EH (cell line): ENCODE data around the gene HDAC4.
A peak's percentile ranks its signal among the peaks of the same experiment; 100 is the strongest.

Experiments
- DNase-seq: peaks from one replicate; pipeline ENCODE4 v3.0.0-alpha.2; 2015; ENCODE audit warnings: low read depth

HDAC4 gene

DNA sequence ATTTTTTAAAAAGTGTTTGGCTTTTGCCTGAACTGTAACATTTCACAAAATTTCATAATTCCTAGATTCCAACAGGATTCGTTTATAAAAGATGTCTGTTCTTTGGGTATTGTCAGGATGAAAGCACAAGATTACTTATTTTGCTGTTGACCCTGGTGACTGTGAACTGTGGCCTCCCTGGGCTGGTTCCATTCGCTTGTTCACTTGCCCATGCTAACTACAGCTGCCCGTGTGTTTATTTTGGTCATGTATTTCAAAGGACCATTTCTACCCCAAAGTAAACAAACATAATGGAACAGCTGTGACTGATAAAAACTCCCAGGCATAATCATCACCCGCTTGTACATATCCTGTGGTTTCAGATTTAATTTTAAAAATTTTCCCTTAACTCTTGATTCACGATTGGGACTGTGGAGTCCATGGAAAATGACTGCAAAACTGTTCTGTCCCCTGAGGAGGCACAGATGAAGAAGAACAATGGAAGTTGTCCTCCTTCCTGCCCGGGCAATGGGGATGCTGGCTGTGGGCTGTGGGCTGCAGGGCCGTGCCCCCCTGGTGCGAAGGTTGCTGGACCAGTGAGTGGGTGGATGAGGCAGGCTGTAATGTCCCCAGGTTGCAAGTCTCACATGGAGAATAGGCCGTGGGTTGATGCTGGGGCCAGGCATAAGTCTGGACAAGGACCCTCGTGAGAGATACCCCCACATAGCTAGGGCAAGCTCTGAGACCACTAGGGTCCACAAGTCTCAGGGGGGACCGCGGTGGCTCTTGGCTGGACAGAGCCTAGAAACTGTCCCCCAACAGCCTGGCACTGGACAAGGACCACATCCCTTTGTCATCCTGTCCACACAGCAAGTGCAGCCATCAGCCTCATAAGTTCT is 28.9 kb upstream of the HDAC4 start:
- peak; percentile 17 for DNase-seq

DNA sequence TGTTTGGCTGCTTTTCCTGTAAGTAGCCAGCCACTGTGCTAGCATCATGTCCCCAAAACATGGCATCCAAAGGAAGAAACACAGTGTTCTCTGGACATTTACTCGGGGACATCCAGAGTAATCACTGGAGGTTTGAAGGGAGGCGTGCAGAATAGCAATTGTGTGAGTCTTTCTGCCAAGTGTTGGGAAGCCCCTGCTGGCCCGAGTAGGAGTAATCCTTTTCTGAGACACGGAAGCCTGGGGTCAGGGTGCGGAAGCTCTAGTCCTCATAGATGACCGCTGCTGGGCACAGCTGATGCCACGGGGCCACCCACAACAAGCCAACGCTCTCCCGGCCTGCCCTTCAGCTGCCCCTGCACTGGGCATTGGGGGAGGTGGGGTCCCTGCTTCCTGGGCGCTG is 24.8 kb upstream of the HDAC4 start:
- no peak for DNase-seq

DNA sequence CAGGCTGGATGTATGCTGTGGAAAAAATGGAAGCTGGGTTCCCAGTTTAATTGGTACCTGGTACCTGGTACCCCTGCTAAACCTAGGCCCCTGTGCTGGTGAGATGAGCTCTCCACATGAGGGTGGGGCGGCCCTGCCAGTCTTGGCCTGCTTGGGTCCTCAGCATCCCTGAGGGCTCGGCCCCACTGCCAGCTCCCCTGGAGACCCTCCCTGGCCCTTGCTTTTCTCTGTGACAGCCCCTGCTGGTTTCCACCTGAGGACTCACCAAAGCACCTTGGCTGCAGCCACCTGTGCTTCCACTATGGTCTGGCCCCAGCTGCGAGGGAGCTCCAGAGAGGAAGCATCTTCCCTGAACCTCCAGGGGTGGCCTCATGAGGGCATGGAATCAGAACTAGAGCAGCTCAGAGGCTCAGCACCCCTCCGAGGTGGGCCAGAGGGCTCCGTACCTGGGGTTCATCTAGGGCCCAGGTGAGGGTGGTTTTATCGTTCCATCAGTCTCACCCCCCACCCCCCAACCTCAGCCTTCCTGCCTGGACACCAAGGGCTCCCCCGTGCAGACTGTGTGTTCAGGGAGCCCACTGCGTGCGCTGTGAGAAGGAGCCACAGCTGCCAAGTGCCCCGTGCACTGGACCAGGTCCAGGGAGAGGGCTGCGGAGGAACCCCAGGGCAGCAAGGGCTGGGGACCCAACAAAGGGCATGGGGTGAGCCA is 23.7 kb upstream of the HDAC4 start:
- DNase-seq, result no peak

DNA sequence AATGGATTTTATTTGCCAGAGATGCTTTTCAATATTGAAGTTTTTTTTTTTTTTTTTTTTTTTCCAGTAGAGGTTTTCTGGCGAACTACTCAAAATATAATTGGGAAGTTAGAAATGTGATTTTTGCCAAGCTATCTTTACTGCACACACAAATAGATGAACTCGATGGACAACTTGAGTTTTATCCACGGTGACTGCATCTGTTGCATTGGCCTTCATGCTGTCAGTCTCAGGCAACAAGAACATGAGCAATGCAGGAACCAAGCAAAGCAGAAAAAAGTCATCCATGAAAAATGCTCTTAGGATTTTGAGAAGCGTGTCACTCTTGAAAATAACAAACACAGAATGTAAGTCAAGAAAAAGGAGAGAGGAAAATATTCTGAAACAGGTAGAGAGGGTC is 22.7 kb upstream of the HDAC4 start:
- DNase-seq, result no peak

DNA sequence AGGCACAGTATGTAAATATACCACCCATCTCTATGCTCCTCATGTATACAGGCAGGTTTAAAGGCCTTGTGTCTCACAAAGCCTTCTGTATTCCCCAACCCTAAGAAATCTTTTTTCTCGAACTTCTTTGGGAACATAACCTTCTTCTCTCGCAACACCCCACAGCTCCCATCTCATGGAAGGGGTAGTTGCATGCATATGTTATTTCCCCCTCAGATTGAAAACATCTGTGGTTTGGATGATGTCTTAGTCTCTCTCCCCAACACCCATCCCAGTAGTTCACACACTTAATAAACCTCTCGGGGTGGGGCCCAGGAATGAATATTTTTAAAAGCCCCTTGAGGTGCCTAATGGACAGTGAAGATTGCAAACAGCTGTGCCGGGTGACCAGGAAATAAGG is 21.0 kb upstream of the HDAC4 start:
- no peak for DNase-seq

DNA sequence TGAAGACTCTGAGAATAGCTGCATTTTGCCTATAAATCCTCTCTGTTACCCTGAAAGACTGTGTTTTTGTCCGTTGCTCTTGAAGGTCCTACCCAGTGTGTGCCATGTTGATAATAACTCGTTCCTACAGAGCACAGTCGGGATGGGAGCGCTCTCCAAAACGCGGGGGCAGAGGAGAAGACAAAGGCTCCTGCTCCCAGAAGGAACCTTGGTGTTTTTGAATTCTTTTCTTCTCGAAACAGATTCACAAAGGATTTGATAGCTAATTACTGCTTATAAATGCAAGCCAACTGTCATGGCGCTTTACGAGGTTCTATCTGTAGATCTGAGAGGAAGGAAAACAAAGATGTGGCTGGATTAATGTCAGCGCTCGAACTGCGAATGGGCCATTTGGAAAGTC is 19.3 kb upstream of the HDAC4 start:
- DNase-seq, result no peak

DNA sequence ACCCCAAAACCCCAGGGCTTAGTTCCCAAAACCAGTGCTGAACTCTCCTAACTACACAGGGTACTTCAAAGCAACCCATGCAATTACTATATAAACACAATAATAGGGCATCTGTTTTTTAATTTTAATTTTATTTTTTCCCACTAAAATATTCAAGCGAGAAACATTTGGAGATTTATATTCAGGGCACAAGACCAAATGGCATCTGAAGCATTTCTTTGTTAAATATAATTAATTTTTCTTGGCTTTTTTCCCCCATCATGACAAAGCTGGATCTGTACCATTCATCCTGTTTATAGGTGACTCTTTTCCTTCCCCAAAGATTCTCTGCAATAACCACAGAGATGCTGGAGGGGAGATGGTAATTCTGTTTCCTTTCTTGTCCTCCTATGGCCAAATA is 18.1 kb upstream of the HDAC4 start:
- DNase-seq, result no peak

DNA sequence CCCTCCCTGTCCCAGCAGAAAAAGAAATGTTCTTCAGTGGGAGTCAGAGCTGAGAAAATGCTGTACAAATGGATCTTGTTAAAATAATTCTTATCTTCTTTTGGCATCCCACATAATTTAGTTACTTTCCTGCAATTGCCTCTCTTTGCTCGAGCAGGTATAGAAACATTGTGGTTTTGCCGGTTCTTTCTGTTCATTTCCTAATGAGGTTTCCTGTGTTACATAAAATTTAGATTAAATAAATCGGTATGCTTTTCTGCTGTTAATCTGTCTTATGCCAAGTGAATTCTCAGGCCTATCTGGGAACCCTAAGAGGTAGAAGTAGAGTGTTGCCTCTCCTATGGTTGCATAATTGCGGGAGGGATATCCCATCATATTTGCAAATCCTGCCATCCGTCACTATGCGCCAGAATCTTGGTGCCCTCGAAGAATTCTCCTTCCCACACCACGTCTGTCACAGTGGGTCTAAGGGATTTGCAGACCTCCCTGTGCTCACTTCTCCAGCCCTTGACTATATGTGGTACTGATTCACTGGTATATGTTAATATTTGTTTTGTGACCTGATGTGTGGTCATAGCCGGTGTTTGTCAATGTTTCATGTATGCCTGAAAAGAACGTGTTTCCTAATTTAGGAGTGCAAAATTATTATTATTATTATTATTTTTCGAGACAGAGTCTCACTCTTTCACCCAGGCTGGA is 12.2 kb upstream of the HDAC4 start:
- DNase-seq, result no peak

DNA sequence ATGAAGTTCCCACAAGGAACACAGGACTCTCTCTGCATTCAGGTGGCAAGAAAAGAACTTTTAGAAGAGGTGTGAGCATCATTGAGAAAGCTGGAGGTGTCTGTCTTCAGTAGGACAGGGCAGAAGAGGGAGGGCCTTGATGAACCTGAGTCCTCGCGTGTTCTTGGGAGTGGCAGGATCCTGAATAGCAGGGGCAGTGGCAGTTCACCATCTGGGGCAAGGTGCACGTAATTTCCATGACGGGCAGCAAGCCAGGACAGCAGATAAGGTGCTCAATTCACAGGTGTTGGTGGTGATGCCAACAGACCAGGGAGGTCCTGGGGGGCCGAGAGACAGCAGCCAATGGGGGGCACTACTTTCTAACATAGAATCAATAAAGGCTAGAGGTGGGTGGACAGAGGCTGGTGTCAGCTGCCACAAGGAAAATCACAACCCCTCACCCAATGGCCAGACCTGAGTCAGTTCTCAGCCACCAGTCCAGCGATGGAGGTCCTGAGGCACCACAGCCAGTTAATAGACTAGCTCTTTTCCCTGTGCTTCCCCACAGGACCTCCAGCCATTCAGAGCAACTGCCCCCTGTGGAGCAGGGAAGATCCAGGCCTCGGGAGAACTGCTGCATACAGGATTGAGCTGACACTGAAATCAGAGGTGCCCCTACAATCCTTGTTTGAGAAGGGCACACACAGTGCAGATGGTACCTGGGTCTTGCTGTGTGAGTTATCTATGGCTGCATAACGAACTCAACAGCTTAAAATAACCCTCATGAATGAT is 10.9 kb upstream of the HDAC4 start:
- DNase-seq, result no peak

DNA sequence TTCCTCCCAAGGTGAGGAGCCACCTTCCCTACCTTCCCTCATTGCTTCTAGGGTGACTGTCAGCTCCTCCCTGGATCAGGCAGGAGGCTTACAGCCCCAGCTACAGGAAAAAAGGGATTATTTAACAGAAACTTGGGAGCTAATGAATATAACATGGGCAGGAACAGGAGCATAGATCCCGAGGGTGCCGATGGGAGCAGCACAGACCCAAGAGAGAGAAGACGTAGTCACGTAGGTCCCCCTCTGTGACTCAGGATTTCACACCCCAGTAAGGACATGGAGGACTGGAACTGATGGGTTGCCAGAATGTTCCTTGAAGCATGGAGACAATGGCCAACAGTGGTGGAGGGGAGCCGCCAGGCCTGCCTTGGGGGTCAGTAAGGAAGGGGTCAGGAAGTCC is 10.3 kb upstream of the HDAC4 start:
- DNase-seq, result no peak

DNA sequence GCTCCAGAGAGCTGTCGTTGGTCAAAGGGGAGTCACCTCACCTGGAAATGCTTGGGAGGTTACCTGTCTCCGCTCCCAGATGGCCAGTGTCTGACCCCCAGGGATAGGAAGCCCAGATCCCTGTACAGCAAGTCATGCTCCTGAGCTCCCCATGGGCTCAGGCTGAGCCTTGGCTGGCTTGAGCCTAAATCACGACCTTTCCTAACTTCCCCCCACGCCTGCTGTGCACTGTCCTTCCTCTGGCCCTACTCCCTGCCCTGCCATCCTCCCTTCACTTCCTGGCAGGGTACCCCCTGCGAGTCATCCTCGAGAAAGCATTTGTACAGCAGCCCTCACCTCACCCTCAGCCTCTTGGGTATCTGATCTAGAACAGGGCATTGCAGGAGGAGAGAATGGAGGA is 9.2 kb upstream of the HDAC4 start:
- DNase-seq, result no peak

DNA sequence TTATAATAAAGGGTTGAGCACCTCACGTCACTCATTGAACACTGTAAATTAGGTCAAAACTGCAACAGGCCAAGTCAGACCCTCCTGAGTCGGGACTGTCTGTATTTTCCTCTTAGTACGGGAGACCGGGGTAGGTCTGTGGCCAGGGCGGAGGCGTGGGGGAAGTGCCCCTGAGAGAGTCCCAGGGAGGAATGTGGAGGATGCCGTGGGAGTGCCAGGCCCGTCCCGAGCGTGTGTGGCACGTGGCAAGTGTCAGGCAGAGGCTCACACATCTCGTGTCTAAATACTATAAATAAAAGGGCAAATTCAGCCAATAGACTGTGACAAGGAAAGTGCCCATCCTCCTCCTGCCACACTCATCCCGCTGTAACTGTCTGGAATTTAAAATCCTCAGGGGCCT is 6.3 kb upstream of the HDAC4 start:
- no peak for DNase-seq

DNA sequence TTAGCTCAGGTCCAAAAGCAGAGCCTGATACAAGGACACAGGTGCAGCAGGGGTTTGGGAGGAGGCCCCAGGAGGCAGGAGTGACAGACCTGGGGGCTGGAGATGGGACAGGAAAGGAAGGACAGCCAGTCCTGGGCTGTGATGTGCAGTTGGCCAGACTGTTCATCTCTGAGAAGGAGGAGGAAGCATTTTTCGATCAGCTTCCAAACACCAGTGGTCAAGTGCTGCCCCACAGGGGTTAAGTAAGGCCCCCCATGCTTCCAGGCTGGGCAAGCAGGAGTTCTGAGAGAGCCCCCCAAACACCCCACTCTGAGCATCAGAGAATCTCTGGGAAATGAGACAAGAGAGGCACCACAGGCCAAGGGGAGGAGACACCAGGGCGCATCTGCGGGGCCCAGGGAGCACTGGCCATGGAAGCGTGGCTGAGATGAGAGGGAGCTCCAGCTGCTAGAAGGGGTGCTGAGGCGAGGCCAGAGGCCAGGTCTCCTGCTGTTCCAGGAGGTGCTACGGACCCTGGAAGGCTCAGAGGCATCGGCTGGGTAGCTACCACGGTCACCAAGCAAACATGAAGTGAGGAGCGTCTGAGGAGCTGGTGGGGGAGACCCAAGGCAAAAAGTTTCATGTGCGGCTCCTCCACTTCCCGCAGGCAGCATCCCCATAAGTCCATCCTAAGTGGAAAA is 5.6 kb upstream of the HDAC4 start:
- no peak for DNase-seq

DNA sequence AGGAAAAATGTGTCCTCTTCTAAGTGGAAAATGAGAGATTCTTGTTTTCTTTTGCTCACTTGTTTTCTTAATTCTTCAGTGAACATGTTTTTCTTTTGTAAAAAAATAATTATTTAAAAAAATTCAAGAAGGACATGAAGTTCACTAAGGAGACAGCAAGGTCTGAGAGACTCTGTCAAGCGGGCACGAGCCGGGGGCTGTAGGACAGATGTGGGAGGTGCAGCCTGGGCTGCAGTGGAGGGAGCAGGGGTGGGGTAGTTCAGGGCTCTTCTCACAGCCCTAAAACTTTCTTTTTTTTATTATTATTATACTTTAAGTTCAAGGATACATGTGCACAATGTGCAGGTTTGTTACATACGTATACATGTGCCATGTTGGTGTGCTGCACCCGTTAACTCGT is 4.3 kb upstream of the HDAC4 start:
- DNase-seq, result no peak

DNA sequence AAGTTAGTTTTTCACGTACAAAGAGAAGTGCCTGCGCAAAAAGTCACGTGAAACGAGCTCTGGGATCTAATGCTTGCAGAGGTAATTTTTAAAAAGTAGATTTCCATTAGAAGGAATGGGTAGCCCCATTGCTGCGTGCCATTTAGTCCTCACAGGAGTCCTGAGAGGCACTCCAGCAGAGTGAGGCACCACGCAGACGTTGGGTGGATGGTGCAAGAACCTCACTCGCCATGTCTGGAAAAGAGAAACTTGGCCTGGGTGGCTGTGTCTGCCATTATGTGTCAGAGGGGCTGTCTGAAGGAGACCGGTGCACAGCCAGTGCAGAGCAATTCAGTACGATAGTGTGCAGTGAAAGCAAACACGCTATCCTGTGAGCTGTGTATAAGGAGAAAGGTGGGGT is 1.8 kb upstream of the HDAC4 start:
- DNase-seq, result no peak

DNA sequence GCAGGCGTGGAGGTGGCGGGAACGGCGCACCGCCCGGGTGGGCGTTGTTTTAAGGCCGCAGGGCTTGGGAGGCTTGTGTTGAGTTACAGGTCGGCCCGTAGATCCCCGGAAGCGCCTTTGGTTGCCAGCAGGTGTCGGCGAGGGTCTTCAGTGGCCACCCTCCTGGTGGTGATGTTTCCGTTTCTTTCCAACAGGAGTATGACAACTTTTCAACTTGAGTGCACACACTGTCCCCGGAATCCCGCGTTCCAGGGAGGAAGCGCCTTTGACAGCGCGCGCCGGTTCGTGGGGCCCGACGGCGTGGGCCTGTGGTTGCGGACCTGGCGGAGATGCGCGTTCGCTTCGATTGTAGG is 1.0 kb upstream of the HDAC4 start:
- DNase-seq, result no peak

DNA sequence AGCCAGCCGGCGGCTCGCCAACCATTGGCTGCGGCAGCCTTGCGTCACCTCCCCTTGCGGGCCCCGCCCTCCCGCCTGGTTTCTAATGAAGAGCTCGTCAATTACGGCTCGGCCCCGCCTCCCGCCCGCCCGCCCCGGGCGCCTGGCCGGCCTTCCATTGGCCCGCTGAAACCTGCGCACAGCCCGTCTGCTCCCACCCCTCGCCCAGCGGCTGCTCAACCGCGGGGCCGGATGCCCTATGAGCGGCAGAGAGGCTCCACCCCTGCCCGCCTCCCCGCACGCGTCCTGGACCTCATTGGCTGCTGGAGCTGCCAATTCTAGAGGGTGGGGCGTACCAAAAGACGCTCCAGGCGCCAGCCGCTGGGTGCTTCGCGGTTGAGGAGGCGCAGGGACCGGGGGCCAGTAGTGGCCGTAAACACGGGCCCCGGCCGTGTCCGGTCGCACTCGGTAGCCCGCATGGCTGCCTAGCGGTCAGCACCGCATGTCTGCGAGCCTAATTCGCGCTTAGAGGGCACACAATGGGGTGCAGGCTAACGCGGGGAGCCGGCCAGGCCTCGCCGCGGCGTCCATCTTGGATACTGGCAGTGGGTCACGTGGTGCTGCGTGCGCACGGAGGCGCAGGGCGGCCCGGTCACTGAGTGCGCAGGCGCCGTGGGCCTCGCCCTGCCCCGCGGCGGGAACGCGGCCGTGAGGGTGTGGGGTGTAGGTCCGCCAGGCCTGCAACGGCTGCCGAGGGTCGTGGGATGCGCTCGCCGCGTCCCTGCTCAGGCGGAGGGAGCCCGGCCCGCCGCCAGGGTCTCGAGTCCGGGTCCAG is 454 bp upstream of the HDAC4 start:
- DNase-seq, result peak; percentile 98

DNA sequence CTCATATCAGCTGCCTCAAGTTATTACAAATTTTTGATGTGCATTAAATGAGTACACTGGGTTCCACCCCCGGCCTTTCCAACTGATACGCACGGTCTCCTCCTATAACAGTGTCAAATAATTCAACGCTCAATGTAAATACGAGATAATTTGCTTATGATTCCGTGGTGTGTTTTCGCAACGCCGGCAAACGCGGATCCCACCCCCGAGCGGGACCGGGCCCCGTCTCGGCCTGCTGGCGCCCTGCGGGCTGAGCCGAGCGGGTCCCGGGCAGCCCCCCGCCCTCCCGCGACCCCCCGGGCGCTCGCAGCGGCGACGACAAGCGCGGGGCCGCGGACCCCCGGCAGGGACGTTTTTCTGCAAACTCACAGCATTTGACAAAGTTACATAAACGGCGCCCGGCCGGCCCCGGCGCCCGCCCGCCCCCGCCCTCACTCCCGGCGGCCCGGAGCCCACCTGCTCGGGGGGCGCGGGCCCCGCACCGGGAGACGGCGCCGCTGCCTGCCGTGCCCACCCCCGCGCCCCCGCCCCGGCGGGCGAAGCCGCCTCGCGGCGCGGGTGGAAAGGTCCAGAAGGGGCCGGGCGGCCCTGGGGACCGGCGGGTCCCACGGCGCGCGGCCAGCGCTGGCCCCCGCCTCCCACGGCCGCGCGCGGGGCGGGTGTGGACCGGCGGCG is 762 bp downstream of the HDAC4 start:
- DNase-seq, result peak; percentile 25

DNA sequence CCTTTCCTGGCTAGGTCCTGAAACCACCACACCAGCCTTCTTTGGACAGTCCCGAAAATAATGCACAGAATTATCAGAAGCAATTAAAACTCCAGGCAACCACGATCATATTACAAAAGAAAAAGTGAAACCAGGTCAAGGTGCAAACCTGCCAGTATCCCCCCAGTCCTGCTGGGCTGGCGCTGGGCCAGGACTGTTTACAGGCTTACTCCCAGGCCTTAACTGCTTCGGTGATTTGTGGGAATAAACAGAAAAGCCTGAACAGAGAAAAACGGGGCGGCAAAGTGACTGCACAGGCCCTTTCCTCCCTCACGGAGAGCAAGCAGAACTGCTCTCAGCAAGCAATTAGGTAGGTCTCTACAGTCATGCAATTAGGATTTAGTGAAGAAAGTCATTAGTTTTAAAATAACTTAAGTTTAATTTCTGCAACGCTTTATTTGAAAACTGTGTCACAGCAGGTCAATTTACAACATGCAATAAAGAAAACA is 1.3 kb downstream of the HDAC4 start:
- peak; percentile 27 for DNase-seq

DNA sequence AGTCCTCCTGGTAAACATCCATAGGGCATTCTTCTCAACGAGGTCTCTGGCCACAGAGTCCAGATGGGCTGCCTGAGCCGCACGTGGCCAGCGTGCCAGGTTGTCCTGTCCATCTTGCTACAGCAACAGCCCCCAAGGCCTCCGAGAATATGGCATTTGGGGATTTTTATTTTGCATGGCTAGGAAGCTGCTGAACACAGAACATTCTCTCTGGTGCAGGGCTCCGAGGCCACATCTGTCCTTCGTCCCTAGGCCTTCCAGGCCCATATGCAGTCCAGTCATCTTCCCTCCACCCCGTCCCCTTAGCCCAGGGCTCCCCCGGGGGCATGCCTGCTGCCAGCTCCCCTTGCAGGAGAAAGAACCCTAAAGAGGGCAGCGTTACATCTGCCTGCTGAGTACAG is 2.3 kb downstream of the HDAC4 start:
- peak; percentile 16 for DNase-seq
